GM12891 (cell line): Measurements from ENCODE around the gene FMOD.

Source experiments
- POLR2A ChIP-seq: IDR thresholded peaks from 2 replicates; pipeline ENCODE4 v1.6.1; 2011; ENCODE audit warnings: low read depth, low read length, control low read depth
- POLR2AphosphoS5 ChIP-seq: IDR thresholded peaks from 2 replicates; pipeline ENCODE4 v1.6.1; 2011; ENCODE audit warnings: low read depth, low read length, control low read depth
- SPI1 ChIP-seq: IDR thresholded peaks from 2 replicates; pipeline ENCODE4 v1.6.1; 2011; ENCODE audit warnings: low read depth, low read length, control low read depth
- TAF1 ChIP-seq: IDR thresholded peaks from 2 replicates; pipeline ENCODE4 v1.6.1; 2011; ENCODE audit warnings: low read depth, low read length, control low read depth

- TF ChIP-seq SPI1 = no peak
- TF ChIP-seq POLR2A = no peak
- no peak for TF ChIP-seq TAF1
- TF ChIP-seq POLR2AphosphoS5 = no peak
Measured at GRCh38 chr1:203301331-203301668, 49.6 kb downstream of the FMOD start.
